GM18526 (cell line): ENCODE measurements around the gene SIGLEC6.

Experiments used
- POLR2A ChIP-seq: IDR thresholded peaks from 3 replicates; pipeline ENCODE4 v1.6.1; 2011; ENCODE audit not compliant: insufficient read length; ENCODE audit errors: extremely low read depth

Gene SIGLEC6

DNA sequence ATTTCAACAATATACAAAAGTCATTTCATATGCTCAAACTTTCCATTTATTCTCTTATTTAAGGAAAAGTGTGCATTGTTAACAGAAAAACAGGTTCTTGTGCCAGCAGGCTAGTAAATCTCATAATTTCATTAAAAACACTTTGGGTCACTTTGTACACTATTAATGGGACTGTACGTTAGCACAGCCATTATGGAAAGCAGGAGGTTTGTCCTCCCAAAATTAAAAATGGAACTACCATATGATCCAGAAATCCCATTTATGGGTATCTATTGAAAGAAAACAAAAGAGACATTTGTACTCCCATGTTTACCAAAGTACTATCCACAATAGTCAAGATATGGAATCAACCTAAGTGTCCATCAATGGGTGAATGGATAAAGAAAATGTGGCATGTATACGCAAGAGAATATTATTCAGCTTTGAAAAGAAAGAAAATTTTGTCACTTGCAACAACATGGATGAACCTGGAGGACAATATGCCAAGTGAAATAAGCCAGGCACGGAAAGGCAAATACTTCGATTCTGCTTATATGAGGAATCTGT lies 8.4 kb upstream of the SIGLEC6 start:
- no peak for TF ChIP-seq POLR2A

DNA sequence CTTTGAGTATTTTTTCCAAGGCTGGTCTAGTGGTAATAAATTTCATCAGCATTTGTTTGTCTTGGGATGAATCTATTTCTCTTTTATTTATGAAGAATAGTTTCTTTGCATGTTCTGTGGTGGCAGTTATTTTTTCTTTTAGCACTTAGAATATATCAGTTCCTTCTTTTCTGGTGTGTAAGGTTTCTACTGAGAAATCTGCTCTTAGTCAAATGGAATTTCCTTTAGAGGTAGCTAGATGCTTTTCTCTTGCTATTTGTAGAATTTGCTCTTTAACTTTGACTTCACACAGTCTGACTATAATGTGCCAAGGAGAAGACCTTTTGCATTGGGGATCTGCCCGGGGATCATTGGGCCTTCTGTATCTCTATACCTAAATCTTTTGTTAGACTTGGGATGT lies 4.1 kb upstream of the SIGLEC6 start:
- no peak for TF ChIP-seq POLR2A

DNA sequence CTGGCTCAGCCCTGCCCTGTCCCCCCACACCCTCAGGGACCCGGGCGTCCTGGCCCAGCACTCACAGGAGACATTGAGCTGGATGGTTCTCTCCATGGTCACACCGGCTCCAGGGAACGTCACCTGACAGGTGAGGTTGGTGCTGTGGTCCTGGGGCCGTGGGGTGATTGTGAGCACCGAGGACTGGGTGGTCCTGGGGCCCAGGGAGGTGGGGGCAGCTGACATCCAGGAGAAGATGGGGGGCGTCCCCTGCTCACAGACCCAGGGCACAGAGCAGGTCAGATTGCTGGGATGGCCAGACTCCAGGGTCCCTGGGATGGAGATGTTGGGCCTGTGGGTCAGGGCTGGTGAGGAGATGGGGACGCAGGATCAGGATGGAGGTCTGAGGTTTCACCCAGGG lies 854 bp downstream of the SIGLEC6 start:
- TF ChIP-seq POLR2A: no peak

DNA sequence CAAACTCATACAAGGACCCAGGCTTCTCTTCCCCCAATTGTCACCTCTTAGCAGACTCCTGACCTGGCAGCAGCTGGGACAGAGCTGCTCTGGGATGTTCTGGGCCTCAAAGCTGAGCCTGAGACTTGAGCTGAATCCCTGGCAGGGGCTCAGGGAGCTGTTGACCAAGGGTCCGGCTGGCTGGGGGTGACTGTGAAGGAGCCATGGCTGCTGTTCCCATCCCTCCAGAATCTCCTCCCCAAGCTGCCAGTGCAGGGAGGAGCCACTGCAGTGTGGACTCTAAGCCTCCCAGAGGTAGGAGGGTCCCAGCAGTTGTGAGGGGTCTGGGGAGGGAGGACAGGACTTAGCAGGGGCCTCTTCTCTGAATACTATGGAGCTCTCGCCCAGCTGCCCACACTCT lies 2.2 kb downstream of the SIGLEC6 start:
- TF ChIP-seq POLR2A: no peak

- no peak for TF ChIP-seq POLR2A
Measured at GRCh38 chr19:51525651-51526050, 5.8 kb downstream of the SIGLEC6 start.

- TF ChIP-seq POLR2A: no peak
Measured at GRCh38 chr19:51524666-51525264, 6.7 kb downstream of the SIGLEC6 start.

GRCh38 chr19:51521781-51522180 lies 9.7 kb downstream of the SIGLEC6 start:
- TF ChIP-seq POLR2A: no peak

GRCh38 chr19:51521357-51521756 lies 10.1 kb downstream of the SIGLEC6 start:
- no peak for TF ChIP-seq POLR2A

DNA sequence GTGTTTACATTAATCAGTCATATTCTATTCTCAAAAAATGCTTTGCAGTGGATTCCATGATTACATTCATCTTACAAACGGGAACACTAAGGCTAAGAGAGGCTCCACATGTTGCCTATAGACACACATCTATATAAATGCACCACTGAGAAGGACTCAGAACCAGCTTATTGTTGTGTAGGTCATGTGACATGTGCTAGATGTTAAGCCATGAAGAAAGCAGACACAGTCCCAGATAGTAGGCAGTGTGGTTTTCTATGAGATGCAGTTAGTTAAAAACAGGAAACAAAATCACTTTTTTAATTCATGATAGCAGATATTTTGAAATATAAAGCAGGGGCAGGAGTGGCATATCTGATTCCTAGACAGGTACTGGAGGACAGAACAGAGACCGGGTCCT lies 10.7 kb downstream of the SIGLEC6 start:
- no peak for TF ChIP-seq POLR2A

DNA sequence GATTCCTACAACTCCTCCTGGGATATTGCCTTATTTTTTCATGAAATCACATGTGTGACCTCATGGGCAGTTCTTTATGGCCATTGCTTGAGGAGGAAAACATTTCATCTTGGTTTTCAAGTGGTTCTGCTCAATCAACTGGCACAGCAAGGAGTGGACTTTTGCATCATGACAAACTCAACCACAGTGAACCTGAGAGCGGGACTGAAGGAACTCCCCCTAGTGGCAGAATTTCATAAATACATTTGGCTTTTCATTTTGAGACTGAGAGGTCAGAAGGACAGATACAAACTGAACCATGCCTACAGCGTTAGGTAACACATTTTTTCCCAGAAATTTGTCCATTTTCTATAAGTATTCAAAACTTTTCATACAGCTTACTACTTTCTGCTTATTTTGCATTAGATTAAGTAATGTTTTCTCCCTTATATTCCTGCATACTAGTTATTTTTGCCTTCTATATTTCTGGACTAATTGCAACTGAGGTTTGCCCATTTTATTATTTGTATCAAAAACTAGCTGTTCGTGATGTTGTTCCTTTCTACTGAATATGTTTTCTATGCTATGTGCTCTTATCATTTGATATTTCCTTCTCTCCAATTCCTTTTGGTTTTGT lies 16.5 kb downstream of the SIGLEC6 start:
- TF ChIP-seq POLR2A: no peak

DNA sequence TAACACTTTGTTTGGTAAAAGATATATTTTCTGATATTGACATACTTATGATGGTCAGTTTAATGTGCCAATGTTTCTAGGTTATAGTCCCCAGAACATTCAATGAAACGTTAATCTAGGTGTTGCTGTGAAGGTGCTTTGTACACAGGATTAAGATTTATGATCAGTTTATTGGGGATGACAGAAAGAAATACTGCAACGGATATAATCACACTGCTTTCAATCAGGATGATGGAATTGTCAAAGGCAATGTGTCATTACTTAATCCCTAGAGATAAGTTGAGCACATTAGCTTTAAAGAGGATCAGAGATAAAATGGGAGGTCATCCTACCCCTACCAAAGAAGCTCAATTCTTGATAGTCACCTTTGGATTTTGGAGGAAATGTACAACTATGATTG lies 17.5 kb downstream of the SIGLEC6 start:
- no peak for TF ChIP-seq POLR2A

DNA sequence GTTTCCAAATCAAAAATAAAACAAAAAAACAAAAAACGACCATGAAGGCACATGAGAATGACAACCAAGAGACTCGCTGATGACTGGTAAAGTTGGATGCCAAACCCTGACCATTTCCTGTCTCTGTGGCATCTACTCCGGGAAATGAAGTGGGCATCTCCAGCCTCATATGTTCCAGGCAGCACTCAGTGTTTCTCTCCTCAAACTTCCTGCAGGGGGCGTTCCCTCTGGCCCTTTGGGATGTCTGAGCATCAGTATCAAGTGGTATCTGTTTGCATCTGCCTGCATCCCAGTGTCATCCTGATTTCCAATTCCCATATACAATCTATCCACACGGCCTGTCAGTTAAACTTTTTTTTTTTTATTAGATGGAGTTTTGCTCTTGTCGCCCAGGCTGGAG lies 20.1 kb downstream of the SIGLEC6 start:
- TF ChIP-seq POLR2A: no peak

DNA sequence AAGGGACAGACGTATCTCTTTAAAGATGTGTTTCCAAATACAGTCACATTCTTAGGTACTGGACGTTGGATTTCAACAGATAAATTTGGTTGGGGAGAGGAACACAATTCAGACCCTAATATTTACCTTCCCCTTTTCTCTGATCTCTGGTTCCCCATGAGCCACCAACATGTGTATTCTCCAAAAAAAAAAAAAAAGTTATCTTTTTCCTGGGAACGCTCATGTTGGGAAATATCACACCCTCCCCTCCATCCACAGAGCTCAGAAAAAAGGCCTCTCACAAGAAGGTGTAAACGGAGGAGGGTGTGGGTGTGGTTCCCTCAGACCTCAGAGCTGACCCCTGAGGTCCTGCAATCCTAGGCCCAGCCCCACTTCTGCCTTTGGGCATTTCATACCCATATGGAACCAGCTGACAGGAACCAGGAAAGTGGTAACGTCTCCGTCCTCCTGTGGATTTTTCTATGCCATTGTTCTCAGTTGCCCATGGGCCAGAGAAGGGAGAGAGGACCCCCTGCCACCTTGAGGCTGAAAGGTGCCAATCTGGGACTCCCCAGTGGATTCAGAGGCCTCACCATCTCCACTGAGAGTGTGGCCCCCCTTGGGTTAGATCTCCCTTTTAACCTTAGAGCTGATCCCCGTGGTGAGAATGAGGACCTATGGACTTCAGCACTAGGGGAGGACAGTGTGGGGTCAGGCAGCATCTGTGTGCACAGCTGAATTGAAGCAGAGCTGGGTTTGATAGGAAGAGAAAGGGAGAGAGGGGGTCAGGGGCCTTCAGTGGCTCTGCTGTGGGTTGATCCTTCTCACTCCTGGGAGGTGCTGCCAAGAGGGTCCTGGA lies 21.4 kb downstream of the SIGLEC6 start:
- no peak for TF ChIP-seq POLR2A

DNA sequence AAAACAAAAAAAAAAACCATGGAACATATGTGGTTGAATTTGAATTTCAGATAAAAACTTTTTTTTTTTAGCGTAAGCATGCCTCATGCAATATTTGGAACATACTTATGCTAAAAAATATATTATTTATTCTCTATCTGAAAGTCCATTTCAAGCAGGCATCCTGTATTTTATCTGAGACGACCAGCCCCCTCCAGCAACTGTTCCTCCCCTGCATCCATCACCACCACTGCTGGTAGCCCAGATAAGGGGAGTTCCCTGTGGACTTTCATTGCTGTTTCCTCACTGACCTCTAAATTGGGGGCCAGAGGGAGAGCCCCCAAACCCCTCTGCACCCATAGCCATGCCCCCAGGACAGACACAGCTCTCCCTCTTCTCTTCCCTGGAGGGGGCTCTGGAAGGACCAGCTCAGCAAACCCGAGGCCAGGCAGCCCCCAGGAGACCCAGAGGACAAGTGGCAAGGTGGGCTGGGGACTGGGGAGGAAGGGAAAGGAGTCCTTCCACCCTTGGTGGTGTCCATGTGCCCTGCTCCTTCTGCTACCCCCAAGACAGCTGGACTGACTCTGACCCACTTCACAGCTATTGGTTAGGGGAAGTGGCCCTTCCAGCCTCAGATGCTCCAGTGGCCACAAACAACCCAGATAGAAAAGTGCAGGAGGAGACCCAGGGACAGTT lies 23.3 kb downstream of the SIGLEC6 start:
- no peak for TF ChIP-seq POLR2A

DNA sequence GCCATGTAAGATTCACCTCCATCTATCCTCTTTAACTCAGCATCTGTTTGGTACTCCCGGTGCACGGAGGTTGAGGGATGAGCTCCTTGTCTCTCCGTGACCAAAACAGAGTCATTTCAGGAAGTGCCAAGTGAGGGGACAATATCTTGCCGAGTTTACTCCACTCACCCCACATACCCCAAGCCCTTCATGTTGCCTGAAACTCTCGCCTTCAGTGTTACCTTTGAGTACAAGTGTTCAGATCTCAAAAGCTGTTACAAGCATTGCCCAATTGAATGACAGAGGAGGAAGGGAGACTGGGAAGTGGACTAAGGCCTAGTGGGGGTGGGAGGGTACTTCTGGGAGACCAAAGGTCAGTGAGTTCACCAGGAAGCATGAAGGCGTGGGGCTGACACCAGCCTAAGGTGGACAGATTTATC lies 23.8 kb downstream of the SIGLEC6 start:
- TF ChIP-seq POLR2A: no peak
